Peyer's patch (tissue), 4 donors: Measurements from ENCODE around the gene PAOX.

ENCODE experiments used
- POLR2A ChIP-seq, 2 donors: fragments of 450-650 bp; IDR thresholded peaks; one replicate each; pipeline ENCODE4 v1.5.1; 2017; ENCODE audit warnings: antibody characterized with exemption in 2 of 2, mild to moderate bottlenecking in 2 of 2, moderate library complexity in 2 of 2
- TF ChIP-seq, protein P1 (sequence below), 6 experiments: fragments of 450-650 bp in 4 of 6; fragments of 200-600 bp in 2 of 6; sonication (generic) in 1 of 6; IDR thresholded peaks; one replicate each; pipeline ENCODE4 v1.5.1; 2017 to 2019; ENCODE audit warnings: antibody characterized with exemption in 6 of 6, mild to moderate bottlenecking in 3 of 6, moderate library complexity in 1 of 6

DNA sequence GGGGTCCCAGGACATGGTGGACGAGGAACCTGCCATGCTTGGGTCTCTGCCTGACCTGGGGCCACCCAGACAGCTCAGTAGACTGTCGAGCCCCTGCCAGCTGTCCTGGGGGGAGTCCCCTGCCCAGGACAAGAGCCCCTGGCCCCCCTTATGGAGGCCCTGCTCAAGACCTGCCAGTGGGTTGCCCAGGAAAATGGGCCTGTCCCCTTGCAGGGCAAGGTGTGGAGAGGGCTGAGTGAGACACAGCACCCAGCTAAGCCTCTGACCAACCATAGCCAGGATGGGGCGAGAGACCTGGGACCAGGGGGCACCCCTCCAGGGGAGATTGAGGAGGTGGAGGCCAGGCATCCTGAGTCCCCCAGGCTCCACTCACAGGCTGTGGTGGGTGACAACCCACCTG, 23.1 kb upstream of the PAOX start:
- TF ChIP-seq, protein P1, sequence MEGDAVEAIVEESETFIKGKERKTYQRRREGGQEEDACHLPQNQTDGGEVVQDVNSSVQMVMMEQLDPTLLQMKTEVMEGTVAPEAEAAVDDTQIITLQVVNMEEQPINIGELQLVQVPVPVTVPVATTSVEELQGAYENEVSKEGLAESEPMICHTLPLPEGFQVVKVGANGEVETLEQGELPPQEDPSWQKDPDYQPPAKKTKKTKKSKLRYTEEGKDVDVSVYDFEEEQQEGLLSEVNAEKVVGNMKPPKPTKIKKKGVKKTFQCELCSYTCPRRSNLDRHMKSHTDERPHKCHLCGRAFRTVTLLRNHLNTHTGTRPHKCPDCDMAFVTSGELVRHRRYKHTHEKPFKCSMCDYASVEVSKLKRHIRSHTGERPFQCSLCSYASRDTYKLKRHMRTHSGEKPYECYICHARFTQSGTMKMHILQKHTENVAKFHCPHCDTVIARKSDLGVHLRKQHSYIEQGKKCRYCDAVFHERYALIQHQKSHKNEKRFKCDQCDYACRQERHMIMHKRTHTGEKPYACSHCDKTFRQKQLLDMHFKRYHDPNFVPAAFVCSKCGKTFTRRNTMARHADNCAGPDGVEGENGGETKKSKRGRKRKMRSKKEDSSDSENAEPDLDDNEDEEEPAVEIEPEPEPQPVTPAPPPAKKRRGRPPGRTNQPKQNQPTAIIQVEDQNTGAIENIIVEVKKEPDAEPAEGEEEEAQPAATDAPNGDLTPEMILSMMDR (IDR thresholded peaks at IDR 0.05) = no peak
- no peak for TF ChIP-seq POLR2A (IDR thresholded peaks at IDR 0.05)
